Trophoblast cell (in vitro differentiated cells and primary cell): ENCODE results near the gene MYL11.

Source experiments
- DNase-seq, 2 donors: peaks; one replicate each; pipeline ENCODE4 v3.0.0-alpha.2; 2016
- H2AFZ ChIP-seq: 2 replicates; pipeline ENCODE4 v1.6.1; 2013; ENCODE audit warnings: low read length, moderate library complexity, mild to moderate bottlenecking; ENCODE audit not compliant: insufficient read depth, poor library complexity
- H2AK5ac ChIP-seq: 2 replicates; pipeline ENCODE4 v1.6.1; 2013; ENCODE audit warnings: mild to moderate bottlenecking, low read length
- H2BK120ac ChIP-seq: 2 replicates; pipeline ENCODE4 v1.6.1; 2013; ENCODE audit warnings: low read length, mild to moderate bottlenecking, moderate library complexity; ENCODE audit not compliant: insufficient read depth, poor library complexity
- H2BK12ac ChIP-seq: 2 replicates; pipeline ENCODE4 v1.6.1; 2013; ENCODE audit warnings: mild to moderate bottlenecking, low read length, moderate library complexity
- H2BK5ac ChIP-seq: 2 replicates; pipeline ENCODE4 v1.6.1; 2013; ENCODE audit warnings: low read length, low read depth, moderate library complexity, mild to moderate bottlenecking; ENCODE audit not compliant: poor library complexity
- H3K14ac ChIP-seq: 2 replicates; pipeline ENCODE4 v1.6.1; 2013; ENCODE audit warnings: mild to moderate bottlenecking, low read length
- H3K18ac ChIP-seq: 2 replicates; pipeline ENCODE4 v1.6.1; 2013; ENCODE audit warnings: mild to moderate bottlenecking, low read length
- H3K23ac ChIP-seq: 2 replicates; pipeline ENCODE4 v1.6.1; 2013; ENCODE audit warnings: low read length
- H3K27ac ChIP-seq: 2 replicates; pipeline ENCODE4 v1.5.1; 2013; ENCODE audit warnings: low read depth, mild to moderate bottlenecking, inconsistent platforms, low read length, moderate library complexity
- H3K27me3 ChIP-seq: 2 replicates; pipeline ENCODE4 v1.6.1; 2013; ENCODE audit warnings: inconsistent platforms, mild to moderate bottlenecking, low read length, moderate library complexity; ENCODE audit not compliant: insufficient read depth
- H3K36me3 ChIP-seq, 2 experiments: 1 replicate in 1 of 2; 2 replicates in 1 of 2; pipeline ENCODE4 v1.6.1; 2013; ENCODE audit warnings: low read length in 2 of 2, mild to moderate bottlenecking in 2 of 2, moderate library complexity in 1 of 2; ENCODE audit not compliant: insufficient read depth in 2 of 2, control insufficient read depth in 1 of 2
- H3K4ac ChIP-seq: 2 replicates; pipeline ENCODE4 v1.6.1; 2013; ENCODE audit warnings: low read depth, mild to moderate bottlenecking, low read length, moderate library complexity
- H3K4me1 ChIP-seq, 2 experiments: 1 replicate in 1 of 2; 2 replicates in 1 of 2; pipeline ENCODE4 v1.6.1; 2013; ENCODE audit warnings: low read length in 2 of 2, mild to moderate bottlenecking in 2 of 2, moderate library complexity in 1 of 2; ENCODE audit not compliant: insufficient read depth in 2 of 2, control insufficient read depth in 1 of 2
- H3K4me2 ChIP-seq: 2 replicates; pipeline ENCODE4 v1.6.1; 2013; ENCODE audit warnings: inconsistent platforms, mild to moderate bottlenecking, low read length, moderate library complexity
- H3K4me3 ChIP-seq: 2 replicates; pipeline ENCODE4 v1.5.1; 2013; ENCODE audit warnings: mild to moderate bottlenecking, low read depth, low read length, inconsistent platforms
- H3K79me1 ChIP-seq: one replicate; pipeline ENCODE4 v1.6.1; 2013; ENCODE audit warnings: low read length
- H3K79me2 ChIP-seq: 2 replicates; pipeline ENCODE4 v1.6.1; 2013; ENCODE audit warnings: low read length, mild to moderate bottlenecking; ENCODE audit not compliant: control insufficient read depth, insufficient read depth, poor library complexity
- H3K9ac ChIP-seq: 2 replicates; pipeline ENCODE4 v1.6.1; 2013; ENCODE audit warnings: mild to moderate bottlenecking, low read length
- H3K9me3 ChIP-seq: 2 replicates; pipeline ENCODE4 v1.6.1; 2013; ENCODE audit warnings: low read depth, mild to moderate bottlenecking, control low read depth, inconsistent platforms, low read length; ENCODE audit not compliant: insufficient read depth
- H4K12ac ChIP-seq: 2 replicates; pipeline ENCODE4 v1.6.1; 2013; ENCODE audit warnings: low read depth, mild to moderate bottlenecking, low read length, moderate library complexity
- H4K8ac ChIP-seq: 2 replicates; pipeline ENCODE4 v1.6.1; 2013; ENCODE audit warnings: low read depth, mild to moderate bottlenecking, low read length, moderate library complexity
- H4K91ac ChIP-seq: one replicate; pipeline ENCODE4 v1.6.1; 2013; ENCODE audit warnings: low read depth, mild to moderate bottlenecking, low read length, moderate library complexity
- WGBS: extraction: QIAGEN DNeasy Blood & Tissue Kit; methylation state at CpG from one replicate; pipeline ENCODE4 v1.1.7; 2013; ENCODE audit warnings: missing lambda C conversion rate; ENCODE audit not compliant: insufficient read length, insufficient coverage; ENCODE audit errors: extremely low coverage; 5-methylcytosine and 5-hydroxymethylcytosine counted together

Gene MYL11

DNA sequence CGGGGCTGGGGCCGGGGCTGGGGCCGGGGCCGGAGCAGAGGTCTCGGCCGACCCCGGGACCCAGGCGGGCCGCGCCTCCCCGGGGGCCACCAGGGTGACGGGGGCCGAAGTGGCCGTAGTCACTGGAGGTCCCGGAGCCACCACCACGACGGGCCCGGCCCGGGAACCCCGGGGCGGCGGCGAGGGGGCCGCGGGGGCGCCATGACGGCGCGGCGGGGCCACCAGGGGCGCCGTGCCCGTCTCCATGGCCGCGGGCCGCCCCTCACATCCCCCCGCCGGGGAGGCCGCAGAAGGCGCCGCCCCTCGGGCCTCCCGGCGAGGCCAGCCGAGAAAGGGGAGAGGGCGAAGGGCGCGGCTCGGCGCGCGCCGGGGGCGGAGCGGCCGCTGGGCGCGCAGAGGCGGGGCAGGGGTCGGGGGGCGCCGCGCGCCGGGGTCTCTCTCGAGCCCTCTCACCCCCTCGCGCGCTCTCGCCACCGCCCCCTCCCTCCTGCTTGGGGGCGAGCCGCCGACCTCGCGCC, 4.6 kb upstream of the MYL11 start:
- no peak overlapping the region for H2BK12ac ChIP-seq
- H3K4ac ChIP-seq, result peak overlapping the region; percentile 96
- H4K91ac ChIP-seq, result peak overlapping the region; percentile 86
- peak overlapping the region; percentile 75 for H3K14ac ChIP-seq
- peak overlapping the region; percentile 75 for H3K27ac ChIP-seq
- peak overlapping the region; percentile 37 for H4K12ac ChIP-seq
- no peak overlapping the region for H3K23ac ChIP-seq
- H3K4me2 ChIP-seq, result peak overlapping the region; percentile 93
- H3K18ac ChIP-seq, result no peak overlapping the region
- no peaks in the 10 kb centered on the region for H3K9me3 ChIP-seq
- peaks cover 23% of the 10 kb centered on the region for H3K79me2 ChIP-seq
- no CpG with 5 or more reads among the region's 76 CpGs for WGBS
- no peak for DNase-seq
- peak overlapping the region; percentile 74 for H4K8ac ChIP-seq
- peak overlapping the region; percentile 73 for H3K9ac ChIP-seq
- H3K27me3 ChIP-seq, result no peaks in the 10 kb centered on the region
- peaks cover 21 to 27% of the 10 kb centered on the region in 2 experiments for H3K4me1 ChIP-seq
- peak overlapping the region; percentile 83 for H3K4me3 ChIP-seq
- no peak overlapping the region for H2AK5ac ChIP-seq
- peaks cover 8 to 16% of the 10 kb centered on the region in 2 experiments for H3K36me3 ChIP-seq
- H2AFZ ChIP-seq, result no peak overlapping the region
- H2BK5ac ChIP-seq, result peak overlapping the region; percentile 70
- peaks cover 10% of the 10 kb centered on the region for H3K79me1 ChIP-seq
- no peak overlapping the region for H2BK120ac ChIP-seq

DNA sequence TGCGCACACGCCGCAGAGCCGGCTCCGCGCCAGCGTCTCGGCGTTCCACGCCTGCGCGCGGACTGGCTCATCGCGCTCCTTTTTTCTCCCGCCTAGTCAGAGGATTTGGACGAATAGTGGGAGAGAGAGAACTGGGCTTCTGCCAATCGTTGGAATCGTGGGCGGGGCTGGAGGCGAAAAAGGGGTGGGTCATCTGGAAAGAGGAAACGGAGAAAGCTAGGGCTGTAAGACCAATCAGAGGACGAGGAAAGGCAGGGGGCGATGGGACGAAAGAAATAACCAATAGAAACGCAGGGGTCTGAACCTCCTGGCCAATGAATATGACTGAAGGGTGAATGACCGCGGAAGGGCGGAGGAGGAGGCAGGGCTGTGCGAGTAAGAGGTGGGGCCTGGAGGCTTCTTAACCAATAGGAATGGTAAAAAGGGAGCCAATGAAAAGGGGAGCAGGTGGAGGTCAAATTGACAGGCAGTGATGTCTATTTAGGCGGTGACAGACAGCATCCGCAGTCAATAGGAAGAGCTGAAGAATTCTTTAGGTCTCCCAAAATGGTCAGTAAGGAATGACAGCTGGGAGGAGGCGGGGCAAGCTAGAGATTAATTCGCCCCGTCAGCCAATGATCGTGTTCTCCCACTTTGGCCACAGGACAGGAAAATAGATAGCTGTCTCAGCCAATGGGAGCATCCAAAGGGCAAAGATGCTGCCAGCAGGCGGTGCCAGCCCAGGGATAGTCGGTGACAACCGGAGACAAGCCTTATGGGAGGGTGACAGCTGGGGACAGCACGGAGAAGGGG, 4.0 kb upstream of the MYL11 start, which contains the start of gene TBC1D10B:
TBC1D10B (minus strand) TSS at position 39 of the 792 bp plus-strand sequence. CDS start 311 bp downstream, outside the sequence.
- Histone ChIP-seq H3K14ac (peak within 1 kb of the TSS; percentile 75), H3K27me3 (no peaks in the 10 kb centered on the region), H2AFZ (no peak within 1 kb of the TSS), H3K79me1 (peaks cover 10% of the 10 kb centered on the region), H2BK5ac (peak within 1 kb of the TSS; percentile 70), H3K79me2 (peaks cover 23% of the 10 kb centered on the region), H3K18ac (peak within 1 kb of the TSS; percentile 54), H4K91ac (peak within 1 kb of the TSS; percentile 86), H3K4ac (peak within 1 kb of the TSS; percentile 96), H3K9ac (peak within 1 kb of the TSS; percentile 73), H3K23ac (no peak within 1 kb of the TSS), H3K4me3 (peak within 1 kb of the TSS; percentile 83), H3K9me3 (no peaks in the 10 kb centered on the region), H3K36me3 (peaks cover 2 to 9% of the 10 kb centered on the region in 2 experiments), H4K8ac (peak within 1 kb of the TSS; percentile 91), H3K4me1 (peaks cover 21 to 27% of the 10 kb centered on the region in 2 experiments), H4K12ac (peak within 1 kb of the TSS; percentile 89), H3K4me2 (peak within 1 kb of the TSS; percentile 93), H2AK5ac (peak within 1 kb of the TSS; percentile 90), H3K27ac (peak within 1 kb of the TSS; percentile 75), H2BK12ac (peak within 1 kb of the TSS; percentile 35), H2BK120ac (peak within 1 kb of the TSS; percentile 60)
- no CpG with 5 or more reads among the region's 40 CpGs for WGBS
- DNase-seq, result peak; percentile 99 to 100

DNA sequence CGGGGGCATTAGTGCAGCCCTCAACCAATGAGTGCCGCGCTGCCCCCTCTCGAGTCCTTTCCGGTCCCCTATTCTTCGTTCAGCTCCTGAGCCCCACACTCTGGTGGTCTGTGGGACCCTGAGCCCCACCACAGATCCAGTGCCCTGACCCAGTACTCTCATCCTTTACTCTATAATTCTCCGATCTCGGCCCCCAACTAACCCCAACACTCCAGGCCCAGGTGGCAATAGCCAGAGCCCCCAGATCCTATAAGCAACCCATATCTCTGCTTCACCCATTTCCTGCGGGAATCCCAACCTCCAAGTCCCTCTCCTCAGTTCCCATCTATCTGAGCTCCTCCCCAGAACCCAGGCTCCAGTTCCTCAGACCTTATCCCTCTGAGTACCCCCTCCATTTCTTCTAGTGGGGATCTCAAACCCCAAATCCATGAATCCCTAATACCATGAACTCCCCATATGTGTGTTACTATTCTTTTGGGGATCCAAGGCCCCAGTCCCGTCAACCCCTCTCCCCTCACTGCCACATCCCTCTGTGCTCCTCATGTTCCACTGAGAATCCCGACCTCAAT, 3.3 kb upstream of the MYL11 start:
- peak overlapping the region; percentile 68 for H3K14ac ChIP-seq
- peak overlapping the region; percentile 18 for H3K27ac ChIP-seq
- peaks cover 21 to 31% of the 10 kb centered on the region in 2 experiments for H3K4me1 ChIP-seq
- H4K12ac ChIP-seq, result peak overlapping the region; percentile 89
- DNase-seq, result no peak
- H3K18ac ChIP-seq, result peak overlapping the region; percentile 54
- WGBS, result no CpG with 5 or more reads among the region's 11 CpGs
- H3K4me3 ChIP-seq, result peak overlapping the region; percentile 47
- peak overlapping the region; percentile 60 for H2BK120ac ChIP-seq
- no peak overlapping the region for H3K23ac ChIP-seq
- H3K79me2 ChIP-seq, result peaks cover 23% of the 10 kb centered on the region
- peak overlapping the region; percentile 43 for H3K4ac ChIP-seq
- peak overlapping the region; percentile 24 for H3K9ac ChIP-seq
- no peak overlapping the region for H2AFZ ChIP-seq
- H3K79me1 ChIP-seq, result peaks cover 10% of the 10 kb centered on the region
- H3K36me3 ChIP-seq, result peaks cover 2 to 8% of the 10 kb centered on the region in 2 experiments
- peak overlapping the region; percentile 90 for H2AK5ac ChIP-seq
- H2BK12ac ChIP-seq, result peak overlapping the region; percentile 35
- no peaks in the 10 kb centered on the region for H3K9me3 ChIP-seq
- peak overlapping the region; percentile 85 for H3K4me2 ChIP-seq
- peak overlapping the region; percentile 53 for H2BK5ac ChIP-seq
- H3K27me3 ChIP-seq, result no peaks in the 10 kb centered on the region
- H4K8ac ChIP-seq, result peak overlapping the region; percentile 91
- H4K91ac ChIP-seq, result peak overlapping the region; percentile 49

DNA sequence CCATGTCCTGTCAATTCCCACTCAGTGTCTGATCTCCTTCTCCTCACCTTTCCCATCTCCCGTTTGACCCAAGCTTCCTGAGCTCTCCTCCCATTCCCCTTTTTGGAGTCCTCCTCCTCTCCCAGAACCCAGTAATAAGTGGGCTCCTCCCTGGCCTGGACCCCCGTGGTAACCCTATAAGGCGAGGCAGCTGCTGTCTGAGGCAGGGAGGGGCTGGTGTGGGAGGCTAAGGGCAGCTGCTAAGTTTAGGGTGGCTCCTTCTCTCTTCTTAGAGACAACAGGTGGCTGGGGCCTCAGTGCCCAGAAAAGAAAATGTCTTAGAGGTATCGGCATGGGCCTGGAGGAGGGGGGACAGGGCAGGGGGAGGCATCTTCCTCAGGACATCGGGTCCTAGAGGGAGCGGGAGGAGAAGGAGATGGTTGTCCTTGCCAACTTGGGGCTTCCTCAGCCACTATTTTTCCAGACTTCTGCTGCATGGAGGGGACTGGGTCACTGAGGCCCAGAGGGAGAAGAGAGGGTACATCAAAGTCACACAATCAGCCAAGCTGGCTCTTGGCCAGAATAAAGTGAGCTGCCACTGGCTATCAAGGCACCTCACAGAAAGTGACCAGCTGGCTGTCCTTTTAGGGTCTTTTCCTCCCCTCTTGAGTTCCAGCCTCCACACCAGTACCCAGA, 2.4 kb upstream of the MYL11 start:
- H2AFZ ChIP-seq, result no peak overlapping the region
- no peak overlapping the region for H2BK120ac ChIP-seq
- H3K4me1 ChIP-seq, result peaks cover 22 to 33% of the 10 kb centered on the region in 2 experiments
- H4K12ac ChIP-seq, result no peak overlapping the region
- peaks cover 0 to 6% of the 10 kb centered on the region in 2 experiments for H3K36me3 ChIP-seq
- peak overlapping the region; percentile 14 for H3K9ac ChIP-seq
- H3K79me2 ChIP-seq, result peaks cover 23% of the 10 kb centered on the region
- no peaks in the 10 kb centered on the region for H3K9me3 ChIP-seq
- no peak overlapping the region for H3K14ac ChIP-seq
- no peak overlapping the region for H2BK5ac ChIP-seq
- no peak overlapping the region for H3K4ac ChIP-seq
- no peaks in the 10 kb centered on the region for H3K27me3 ChIP-seq
- no peak overlapping the region for H3K27ac ChIP-seq
- no peak for DNase-seq
- H2AK5ac ChIP-seq, result peak overlapping the region; percentile 0
- WGBS, result no CpG with 5 or more reads among the region's 6 CpGs
- peak overlapping the region; percentile 44 for H4K8ac ChIP-seq
- H3K23ac ChIP-seq, result no peak overlapping the region
- no peak overlapping the region for H3K4me3 ChIP-seq
- peak overlapping the region; percentile 45 for H2BK12ac ChIP-seq
- H3K18ac ChIP-seq, result no peak overlapping the region
- peaks cover 11% of the 10 kb centered on the region for H3K79me1 ChIP-seq
- peak overlapping the region; percentile 28 for H4K91ac ChIP-seq
- no peak overlapping the region for H3K4me2 ChIP-seq
